Neuronal stem cell (in vitro differentiated cells): ENCODE measurements around the gene CHMP4A.

Experiments
- DNase-seq: peaks from one replicate; pipeline ENCODE4 v3.0.0-alpha.2; 2013; ENCODE audit warnings: low spot score
- H2AFZ ChIP-seq: one replicate; pipeline ENCODE4 v1.6.1; 2013; ENCODE audit warnings: mild to moderate bottlenecking, low read length, inconsistent platforms
- H2AK5ac ChIP-seq: 2 replicates; pipeline ENCODE4 v1.6.1; 2013; ENCODE audit warnings: low read depth, mild to moderate bottlenecking, inconsistent platforms, low read length, moderate library complexity, mixed read lengths
- H2BK120ac ChIP-seq: 2 replicates; pipeline ENCODE4 v1.6.1; 2013; ENCODE audit warnings: low read depth, mild to moderate bottlenecking, inconsistent platforms, low read length, moderate library complexity, mixed read lengths
- H2BK12ac ChIP-seq: one replicate; pipeline ENCODE4 v1.6.1; 2013; ENCODE audit warnings: low read length, inconsistent platforms
- H2BK15ac ChIP-seq: 2 replicates; pipeline ENCODE4 v1.6.1; 2013; ENCODE audit warnings: mild to moderate bottlenecking, low read length, inconsistent platforms, mixed read lengths
- H2BK5ac ChIP-seq: one replicate; pipeline ENCODE4 v1.6.1; 2013; ENCODE audit warnings: inconsistent platforms, mild to moderate bottlenecking, low read length, moderate library complexity
- H3K14ac ChIP-seq: one replicate; pipeline ENCODE4 v1.6.1; 2013; ENCODE audit warnings: low read length, inconsistent platforms
- H3K18ac ChIP-seq: 2 replicates; pipeline ENCODE4 v1.6.1; 2013; ENCODE audit warnings: low read length, inconsistent platforms
- H3K23ac ChIP-seq: 2 replicates; pipeline ENCODE4 v1.6.1; 2013; ENCODE audit warnings: low read depth, mild to moderate bottlenecking, mixed read lengths, low read length, inconsistent platforms; ENCODE audit not compliant: poor library complexity
- H3K27ac ChIP-seq: replicated peaks from 3 replicates; pipeline ENCODE4 v1.5.1; 2013; ENCODE audit warnings: low read length, inconsistent platforms
- H3K27me3 ChIP-seq, 3 experiments: 2 replicates each; pipeline ENCODE4 v1.6.1; 2013; ENCODE audit warnings: low read length in 3 of 3, mild to moderate bottlenecking in 2 of 3, inconsistent platforms in 1 of 3, low read depth in 1 of 3, mixed read lengths in 1 of 3, moderate library complexity in 1 of 3; ENCODE audit not compliant: control insufficient read depth in 3 of 3, insufficient read depth in 3 of 3
- H3K36me3 ChIP-seq, 2 donors: replicated peaks in 1 of 2; 2 replicates each; pipeline ENCODE4 v1.6.1; 2013; ENCODE audit warnings: low read length in 2 of 2; ENCODE audit not compliant: control insufficient read depth in 2 of 2, insufficient read depth in 2 of 2
- H3K4ac ChIP-seq: 2 replicates; pipeline ENCODE4 v1.6.1; 2013; ENCODE audit warnings: inconsistent platforms, mild to moderate bottlenecking, low read length, moderate library complexity
- H3K4me1 ChIP-seq, 2 donors: 1 replicate in 1 of 2; 2 replicates in 1 of 2; pipeline ENCODE4 v1.6.1; 2013; ENCODE audit warnings: low read length in 2 of 2, low read depth in 1 of 2; ENCODE audit not compliant: control insufficient read depth in 2 of 2, insufficient read depth in 1 of 2
- H3K4me2 ChIP-seq: one replicate; pipeline ENCODE4 v1.6.1; 2013; ENCODE audit warnings: mild to moderate bottlenecking, low read length, inconsistent platforms; ENCODE audit not compliant: insufficient read depth, poor library complexity, severe bottlenecking
- H3K4me3 ChIP-seq, 2 donors: 2 replicates each; pipeline ENCODE4 v1.5.1; 2013; ENCODE audit warnings: low read length in 2 of 2, mild to moderate bottlenecking in 2 of 2, inconsistent platforms in 1 of 2, moderate library complexity in 1 of 2
- H3K79me1 ChIP-seq: one replicate; pipeline ENCODE4 v1.6.1; 2013; ENCODE audit warnings: low read depth, mild to moderate bottlenecking, inconsistent platforms, low read length, moderate library complexity
- H3K9ac ChIP-seq: one replicate; pipeline ENCODE4 v1.6.1; 2013; ENCODE audit warnings: mild to moderate bottlenecking, low read depth, low read length, inconsistent platforms; ENCODE audit not compliant: poor library complexity
- H3K9me3 ChIP-seq, 2 donors: replicated peaks in 1 of 2; 2 replicates each; pipeline versions ENCODE3 to v1.6.1; 2013; ENCODE audit warnings: low read length in 2 of 2, mild to moderate bottlenecking in 2 of 2, inconsistent platforms in 1 of 2, low read depth in 1 of 2, mixed read lengths in 1 of 2, moderate library complexity in 1 of 2; ENCODE audit not compliant: control insufficient read depth in 2 of 2, insufficient read depth in 1 of 2
- H4K8ac ChIP-seq: one replicate; pipeline ENCODE4 v1.6.1; 2013; ENCODE audit warnings: low read depth, mild to moderate bottlenecking, inconsistent platforms, low read length, moderate library complexity
- H4K91ac ChIP-seq: one replicate; pipeline ENCODE4 v1.6.1; 2013; ENCODE audit warnings: low read length, low read depth, mild to moderate bottlenecking, inconsistent platforms; ENCODE audit not compliant: poor library complexity
- WGBS, 2 donors: extraction: QIAGEN DNeasy Blood & Tissue Kit; methylation state at CpG; one replicate each; pipeline ENCODE4 v1.1.7; 2013; ENCODE audit warnings: missing lambda C conversion rate in 2 of 2, mixed read lengths in 1 of 2; ENCODE audit not compliant: insufficient read length in 2 of 2, insufficient replicate concordance in 1 of 2; ENCODE audit errors: extremely low coverage in 2 of 2; 5-methylcytosine and 5-hydroxymethylcytosine counted together

Gene CHMP4A

DNA sequence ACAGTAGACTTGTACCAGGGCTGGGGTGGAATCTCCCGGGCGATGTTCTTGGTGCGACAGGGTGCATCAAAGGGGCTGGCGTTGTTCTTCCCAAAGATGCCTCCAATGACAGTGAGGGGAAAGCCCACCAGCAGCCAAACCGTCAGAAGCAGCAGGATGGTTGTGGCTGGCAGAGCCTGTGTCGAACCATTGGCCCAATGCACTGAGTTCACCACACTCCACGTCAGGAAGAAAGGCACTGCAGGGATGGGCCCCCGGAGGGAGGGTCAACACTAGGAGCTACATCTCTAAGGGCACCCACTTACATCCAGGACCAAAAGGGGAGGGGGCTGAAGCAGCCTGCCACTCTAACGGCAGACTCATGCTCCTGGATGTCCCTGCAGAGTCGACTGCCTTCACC lies 22.9 kb downstream of the CHMP4A start:
- Histone ChIP-seq H3K23ac (no peak overlapping the region), H2BK15ac (no peak overlapping the region), H3K4me3 (no peak overlapping the region), H3K18ac (no peak overlapping the region), H2BK120ac (no peak overlapping the region), H2BK12ac (no peak overlapping the region), H3K14ac (no peak overlapping the region), H3K9ac (no peak overlapping the region), H3K27me3 (no peaks in the 10 kb centered on the region), H3K4ac (no peak overlapping the region), H4K91ac (no peak overlapping the region), H2AK5ac (no peak overlapping the region), H2AFZ (no peak overlapping the region), H2BK5ac (no peak overlapping the region), H3K27ac (no peak overlapping the region), H3K9me3 (no peaks in the 10 kb centered on the region), H3K79me1 (peaks cover 9% of the 10 kb centered on the region), H3K4me2 (no peak overlapping the region), H4K8ac (no peak overlapping the region), H3K36me3 (peaks cover 39 to 66% of the 10 kb centered on the region in 2 donors), H3K4me1 (peaks cover 7 to 9% of the 10 kb centered on the region in 2 donors)
- DNase-seq: no peak
- no CpG with 5 or more reads among the region's 10 CpGs for WGBS, 2 donors

- Histone ChIP-seq H4K8ac (no peak overlapping the region), H3K4me2 (no peak overlapping the region), H3K36me3 (peaks cover 48 to 72% of the 10 kb centered on the region in 2 donors), H2AK5ac (no peak overlapping the region), H3K18ac (no peak overlapping the region), H3K9me3 (no peaks in the 10 kb centered on the region), H2BK15ac (no peak overlapping the region), H2AFZ (peak overlapping the region; percentile 45), H2BK12ac (no peak overlapping the region), H3K27ac (no peak overlapping the region), H3K23ac (no peak overlapping the region), H4K91ac (no peak overlapping the region), H3K4ac (no peak overlapping the region), H2BK5ac (no peak overlapping the region), H3K9ac (no peak overlapping the region), H3K4me3 (no peak overlapping the region), H2BK120ac (no peak overlapping the region), H3K4me1 (peaks cover 5 to 7% of the 10 kb centered on the region in 2 donors), H3K27me3 (no peaks in the 10 kb centered on the region), H3K79me1 (peaks cover 9% of the 10 kb centered on the region), H3K14ac (no peak overlapping the region)
- no peak for DNase-seq
- WGBS, 2 donors: no CpG with 5 or more reads among the region's 9 CpGs
Observed at GRCh38 chr14:24189460-24189859, 23.8 kb downstream of the CHMP4A start.

DNA sequence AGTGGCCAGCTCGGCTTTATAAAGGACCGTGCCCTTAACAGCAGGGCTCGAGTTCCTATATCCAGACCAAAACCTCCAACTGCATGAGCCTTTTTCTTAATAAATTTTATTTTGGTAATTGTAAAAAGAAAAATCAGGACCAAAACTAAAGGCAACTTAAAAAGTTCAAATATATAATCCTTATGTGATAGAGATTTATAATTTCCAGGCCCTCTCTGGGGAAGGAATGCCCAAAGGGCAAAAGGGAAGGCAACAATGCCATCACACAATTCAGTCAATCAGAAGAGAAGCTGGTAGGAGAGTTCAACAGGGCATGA lies 24.3 kb downstream of the CHMP4A start:
- peaks cover 9% of the 10 kb centered on the region for H3K79me1 ChIP-seq
- no peak overlapping the region for H3K9ac ChIP-seq
- H3K27ac ChIP-seq: no peak overlapping the region

GRCh38 chr14:24188251-24189058 lies 24.8 kb downstream of the CHMP4A start, which contains the start of gene IPO4:
TSS of gene IPO4 (minus strand) at chr14:24188816. CDS start at chr14:24188787, 29 bp downstream.
- Histone ChIP-seq H2BK5ac (peak within 1 kb of the TSS; percentile 26), H3K9me3 (no peaks in the 10 kb centered on the region), H4K91ac (no peak within 1 kb of the TSS), H3K36me3 (peaks cover 49 to 74% of the 10 kb centered on the region in 2 donors), H2AK5ac (peak within 1 kb of the TSS; percentile 38), H3K4me1 (peaks cover 4 to 7% of the 10 kb centered on the region in 2 donors), H3K4me2 (peak within 1 kb of the TSS; percentile 92), H2BK12ac (no peak within 1 kb of the TSS), H3K4me3 (peak within 1 kb of the TSS; percentile 79 to 94), H3K4ac (no peak within 1 kb of the TSS), H4K8ac (no peak within 1 kb of the TSS), H3K79me1 (peaks cover 9% of the 10 kb centered on the region), H2BK15ac (no peak within 1 kb of the TSS), H3K18ac (peak within 1 kb of the TSS; percentile 88), H3K14ac (no peak within 1 kb of the TSS), H2AFZ (peak within 1 kb of the TSS; percentile 86), H2BK120ac (no peak within 1 kb of the TSS), H3K23ac (peak within 1 kb of the TSS; percentile 70), H3K27me3 (no peaks in the 10 kb centered on the region), H3K9ac (peak within 1 kb of the TSS; percentile 90), H3K27ac (peak within 1 kb of the TSS; percentile 50)
- peak; percentile 93 for DNase-seq
- WGBS, 2 donors: no CpG with 5 or more reads among the region's 65 CpGs

More for the DNA sequence above, 24.3 kb downstream of the CHMP4A start:
- no CpG with 5 or more reads among the region's 3 CpGs for WGBS, 2 donors
- Histone ChIP-seq H3K14ac (no peak overlapping the region), H3K4ac (no peak overlapping the region), H2BK5ac (no peak overlapping the region), H3K27me3 (no peaks in the 10 kb centered on the region), H3K36me3 (peaks cover 47 to 72% of the 10 kb centered on the region in 2 donors), H2BK120ac (no peak overlapping the region), H3K23ac (no peak overlapping the region), H4K8ac (no peak overlapping the region), H3K4me3 (peak overlapping the region in 1 of 2 donors; percentile 79), H3K9me3 (no peaks in the 10 kb centered on the region), H3K18ac (no peak overlapping the region), H3K4me1 (peaks cover 4 to 7% of the 10 kb centered on the region in 2 donors), H2AK5ac (no peak overlapping the region), H3K4me2 (no peak overlapping the region), H2AFZ (peak overlapping the region; percentile 45), H2BK12ac (no peak overlapping the region), H2BK15ac (no peak overlapping the region), H4K91ac (no peak overlapping the region)
- DNase-seq: no peak
